ENCODE results near the gene UFM1. TPM values are rescaled to one million over a fixed set of nuclear protein-coding genes. Genes with fewer than 3 reads are reported as not detected.

UFM1 gene
- total RNA-seq, 1 experiment from 2014 or later, result 82.7 TPM

DNA sequence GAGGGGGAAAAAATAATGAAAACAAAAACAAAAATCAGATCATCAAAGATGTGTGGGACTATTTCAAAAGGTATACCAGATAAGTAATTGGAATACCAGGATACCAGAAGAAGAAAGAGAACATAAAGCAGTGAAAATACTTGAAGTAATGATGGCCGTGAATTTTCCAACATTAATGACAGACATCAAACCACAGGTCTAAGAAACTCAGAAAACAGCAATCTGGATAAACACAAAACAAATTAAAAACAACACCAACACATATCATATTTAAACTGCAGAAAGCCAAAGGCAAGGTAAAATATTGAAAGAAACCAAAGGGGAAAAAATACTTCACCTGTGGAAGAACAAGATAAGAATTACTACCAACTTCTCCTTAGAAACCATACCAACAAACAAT is 24.2 kb upstream of the UFM1 start:
- H3K4me1 ChIP-seq (ENCODE audit: low read length), result no peaks in the 10 kb centered on the region

DNA sequence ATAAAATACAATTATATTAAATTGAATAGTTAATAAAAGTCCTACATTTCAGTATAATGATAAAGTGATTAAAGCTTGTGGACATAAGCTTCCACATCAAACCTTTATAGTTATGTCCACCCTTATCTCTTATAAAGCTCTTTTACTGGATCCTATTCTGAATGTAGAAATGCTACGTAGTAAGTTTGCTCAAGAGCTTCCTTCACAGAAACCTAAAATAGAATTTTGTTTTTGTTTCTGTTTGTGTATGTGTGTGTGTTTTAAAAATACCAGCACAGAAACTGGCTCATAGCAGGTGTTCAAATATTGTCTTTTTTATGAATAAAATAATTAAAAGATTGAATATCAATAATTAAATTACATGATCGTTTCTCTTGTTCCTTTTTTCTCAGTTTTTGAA is 21.0 kb upstream of the UFM1 start:
- no peak for DNase-seq
- no peak overlapping the region for H3K9ac ChIP-seq (ENCODE audit: low read length)
- no peak overlapping the region for H3K27ac ChIP-seq (ENCODE audit: low read length)
- no peaks in the 10 kb centered on the region for H3K27me3 ChIP-seq (ENCODE audit: low read length)
- H3K4me3 ChIP-seq (ENCODE audit: low read length), result no peak overlapping the region
- H3K4me1 ChIP-seq (ENCODE audit: low read length), result no peaks in the 10 kb centered on the region
- no peak overlapping the region for H3K4me2 ChIP-seq (ENCODE audit: low read depth, low read length, poor library complexity, severe bottlenecking)
- H2AFZ ChIP-seq (ENCODE audit: low read length), result no peak overlapping the region
- H3K79me2 ChIP-seq (ENCODE audit: low read length), result no peaks in the 10 kb centered on the region
- H4K20me1 ChIP-seq (ENCODE audit: insufficient read depth, low read depth, low read length), result no peaks in the 10 kb centered on the region
- no peaks in the 10 kb centered on the region for H3K9me2 ChIP-seq (replicated peaks; ENCODE audit: insufficient read depth, low read length)
- H3K9me3 ChIP-seq (ENCODE audit: low read length), result no peaks in the 10 kb centered on the region
- H3K36me3 ChIP-seq (ENCODE audit: insufficient read depth, low read length), result no peaks in the 10 kb centered on the region

More for the DNA sequence above, 24.2 kb upstream of the UFM1 start:
- Histone ChIP-seq H3K9me3 (ENCODE audit: low read length) (no peaks in the 10 kb centered on the region), H3K9me2 (replicated peaks; ENCODE audit: insufficient read depth, low read length) (no peaks in the 10 kb centered on the region), H2AFZ (ENCODE audit: low read length) (no peak overlapping the region), H3K4me3 (ENCODE audit: low read length) (no peak overlapping the region), H3K27ac (ENCODE audit: low read length) (no peak overlapping the region), H3K79me2 (ENCODE audit: low read length) (no peaks in the 10 kb centered on the region), H3K36me3 (ENCODE audit: insufficient read depth, low read length) (no peaks in the 10 kb centered on the region), H3K4me2 (ENCODE audit: low read depth, low read length, poor library complexity, severe bottlenecking) (no peak overlapping the region), H4K20me1 (ENCODE audit: insufficient read depth, low read depth, low read length) (no peaks in the 10 kb centered on the region), H3K9ac (ENCODE audit: low read length) (no peak overlapping the region), H3K27me3 (ENCODE audit: low read length) (no peaks in the 10 kb centered on the region)
- no peak for DNase-seq

DNA sequence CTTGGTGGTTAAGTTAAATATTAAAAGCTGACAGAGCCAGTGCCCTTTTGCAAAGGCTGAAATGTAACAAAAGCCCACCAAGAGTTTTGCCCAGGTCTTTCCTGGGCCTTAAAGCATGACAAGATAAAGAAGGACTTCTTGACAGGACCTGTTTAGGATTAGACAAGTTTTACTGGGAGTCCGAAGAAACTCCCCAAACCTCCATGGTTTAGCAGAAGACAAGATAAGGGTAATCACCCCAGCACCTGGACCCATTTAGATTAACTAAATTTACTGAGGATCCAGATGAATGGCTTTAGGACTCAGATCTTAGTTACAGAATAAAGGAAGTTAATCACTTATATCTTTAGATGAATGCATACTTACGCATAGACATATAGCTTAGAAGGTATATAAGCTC is 14.8 kb upstream of the UFM1 start:
- H3K36me3 ChIP-seq (ENCODE audit: insufficient read depth, low read length), result no peaks in the 10 kb centered on the region
- no peaks in the 10 kb centered on the region for H3K9me2 ChIP-seq (replicated peaks; ENCODE audit: insufficient read depth, low read length)
- H3K27ac ChIP-seq (ENCODE audit: low read length), result no peak overlapping the region
- no peaks in the 10 kb centered on the region for H4K20me1 ChIP-seq (ENCODE audit: insufficient read depth, low read depth, low read length)
- H3K4me1 ChIP-seq (ENCODE audit: low read length), result no peaks in the 10 kb centered on the region
- no peak overlapping the region for H2AFZ ChIP-seq (ENCODE audit: low read length)
- H3K79me2 ChIP-seq (ENCODE audit: low read length), result no peaks in the 10 kb centered on the region
- H3K27me3 ChIP-seq (ENCODE audit: low read length), result no peaks in the 10 kb centered on the region
- no peaks in the 10 kb centered on the region for H3K9me3 ChIP-seq (ENCODE audit: low read length)
- no peak overlapping the region for H3K4me2 ChIP-seq (ENCODE audit: low read depth, low read length, poor library complexity, severe bottlenecking)
- no peak overlapping the region for H3K9ac ChIP-seq (ENCODE audit: low read length)
- no peak for DNase-seq
- no peak overlapping the region for H3K4me3 ChIP-seq (ENCODE audit: low read length)

DNA sequence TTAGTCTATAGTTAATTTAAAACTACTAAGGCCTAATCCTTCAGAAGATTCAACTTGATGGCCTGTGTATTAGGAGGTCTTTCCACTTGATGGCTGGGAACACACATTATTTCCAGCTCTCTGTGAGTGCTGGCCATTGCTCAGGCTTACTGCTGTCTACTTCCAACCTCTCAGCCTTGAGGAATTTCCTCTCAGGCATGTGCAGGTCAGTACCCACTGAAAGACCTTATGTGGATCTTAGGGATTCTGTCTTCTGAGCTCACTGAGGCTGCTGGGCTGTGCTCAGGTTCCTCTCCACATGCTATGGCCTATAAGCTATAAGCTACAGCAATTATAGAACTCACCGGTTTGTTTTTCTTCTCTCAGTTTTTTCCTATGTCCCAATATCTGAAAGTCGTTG is 11.6 kb upstream of the UFM1 start:
- DNase-seq, result no peak
- no peak overlapping the region for H3K27ac ChIP-seq (ENCODE audit: low read length)
- H4K20me1 ChIP-seq (ENCODE audit: insufficient read depth, low read depth, low read length), result no peaks in the 10 kb centered on the region
- no peak overlapping the region for H3K9ac ChIP-seq (ENCODE audit: low read length)
- H3K36me3 ChIP-seq (ENCODE audit: insufficient read depth, low read length), result no peaks in the 10 kb centered on the region
- no peak overlapping the region for H3K4me3 ChIP-seq (ENCODE audit: low read length)
- H3K27me3 ChIP-seq (ENCODE audit: low read length), result no peaks in the 10 kb centered on the region
- no peaks in the 10 kb centered on the region for H3K9me2 ChIP-seq (replicated peaks; ENCODE audit: insufficient read depth, low read length)
- H3K79me2 ChIP-seq (ENCODE audit: low read length), result no peaks in the 10 kb centered on the region
- no peak overlapping the region for H2AFZ ChIP-seq (ENCODE audit: low read length)
- H3K4me1 ChIP-seq (ENCODE audit: low read length), result no peaks in the 10 kb centered on the region
- H3K9me3 ChIP-seq (ENCODE audit: low read length), result no peaks in the 10 kb centered on the region
- no peak overlapping the region for H3K4me2 ChIP-seq (ENCODE audit: low read depth, low read length, poor library complexity, severe bottlenecking)

DNA sequence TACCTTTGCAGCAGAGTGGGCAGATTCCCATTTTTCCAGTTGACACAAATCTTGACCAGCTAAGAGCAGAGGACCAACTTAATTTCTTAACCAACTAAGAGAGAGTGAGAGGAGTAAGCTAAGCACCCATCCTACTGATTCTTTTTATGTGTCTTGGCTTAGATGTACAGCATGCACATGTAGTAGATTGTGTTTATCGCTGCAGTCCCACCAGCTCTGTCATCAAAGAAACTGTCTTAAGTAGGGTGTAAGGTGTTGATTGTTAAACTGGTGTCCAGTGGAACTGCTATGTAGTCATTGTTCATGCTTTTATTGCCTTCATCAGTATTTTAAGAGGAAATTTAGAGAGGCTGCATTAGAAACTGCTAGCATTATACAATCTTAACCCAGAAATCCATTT is 9.0 kb upstream of the UFM1 start:
- Histone ChIP-seq H3K27me3 (ENCODE audit: low read length) (no peaks in the 10 kb centered on the region), H3K4me2 (ENCODE audit: low read depth, low read length, poor library complexity, severe bottlenecking) (no peak overlapping the region), H3K9me3 (ENCODE audit: low read length) (no peaks in the 10 kb centered on the region), H3K9ac (ENCODE audit: low read length) (no peak overlapping the region), H2AFZ (ENCODE audit: low read length) (no peak overlapping the region), H3K9me2 (replicated peaks; ENCODE audit: insufficient read depth, low read length) (no peaks in the 10 kb centered on the region), H3K4me1 (ENCODE audit: low read length) (no peaks in the 10 kb centered on the region), H3K4me3 (ENCODE audit: low read length) (no peak overlapping the region), H4K20me1 (ENCODE audit: insufficient read depth, low read depth, low read length) (no peaks in the 10 kb centered on the region), H3K27ac (ENCODE audit: low read length) (no peak overlapping the region), H3K79me2 (ENCODE audit: low read length) (no peaks in the 10 kb centered on the region), H3K36me3 (ENCODE audit: insufficient read depth, low read length) (no peaks in the 10 kb centered on the region)
- DNase-seq, result no peak

DNA sequence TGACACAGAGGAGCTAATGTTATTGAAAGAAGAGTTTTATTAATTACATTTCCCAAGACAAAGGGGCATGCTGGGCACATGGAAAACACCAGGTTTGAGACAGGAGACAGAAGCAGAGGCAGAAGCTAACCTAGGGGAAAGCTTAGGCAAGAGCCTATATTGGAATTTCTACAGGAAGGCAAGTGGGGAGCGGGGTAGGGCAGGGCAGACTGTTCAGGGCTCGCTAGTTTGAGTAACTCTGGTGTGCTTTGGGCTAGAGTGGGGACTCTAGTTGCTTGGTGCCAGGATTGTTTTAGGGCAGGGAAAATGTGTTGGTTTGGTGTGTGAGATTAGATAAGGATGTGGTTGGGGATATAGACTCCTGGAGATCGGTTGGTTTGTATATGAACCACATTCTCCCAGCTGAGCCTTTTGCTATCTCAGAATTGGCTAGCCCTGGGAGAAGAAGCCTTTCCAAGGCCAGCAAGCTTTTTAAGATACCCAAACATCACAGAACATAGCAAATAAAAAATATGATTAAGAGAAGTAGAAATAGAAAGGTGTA is 8.4 kb upstream of the UFM1 start:
- Histone ChIP-seq H4K20me1 (ENCODE audit: insufficient read depth, low read depth, low read length) (no peaks in the 10 kb centered on the region), H2AFZ (ENCODE audit: low read length) (no peak overlapping the region)

DNA sequence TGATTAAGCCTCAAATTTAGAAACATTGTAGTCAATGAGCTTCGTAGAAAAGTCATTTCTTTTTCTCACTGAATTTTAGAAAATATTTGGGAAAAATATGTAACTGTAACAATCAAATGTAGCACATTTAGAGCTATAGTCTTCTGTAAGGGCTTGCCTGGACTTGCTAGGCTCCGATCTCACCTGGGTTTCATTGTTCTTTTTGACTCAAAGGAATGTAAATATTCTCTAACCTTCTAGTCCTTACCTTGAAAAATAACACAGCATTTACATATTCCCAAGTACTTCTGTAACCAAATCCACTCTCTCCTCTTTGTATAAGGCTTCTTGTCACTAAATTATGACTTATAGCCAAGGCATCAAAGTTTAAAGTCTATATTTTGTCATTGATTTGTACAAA is 2.9 kb upstream of the UFM1 start:
- no peak overlapping the region for H2AFZ ChIP-seq (ENCODE audit: low read length)
- no peak overlapping the region for H3K4me3 ChIP-seq (ENCODE audit: low read length)
- no peak overlapping the region for H3K9ac ChIP-seq (ENCODE audit: low read length)
- no peaks in the 10 kb centered on the region for H3K27me3 ChIP-seq (ENCODE audit: low read length)
- peaks cover 21% of the 10 kb centered on the region for H3K79me2 ChIP-seq (ENCODE audit: low read length)
- H3K9me2 ChIP-seq (replicated peaks; ENCODE audit: insufficient read depth, low read length), result no peaks in the 10 kb centered on the region
- no peak overlapping the region for H3K27ac ChIP-seq (ENCODE audit: low read length)
- DNase-seq, result no peak
- peaks cover 7% of the 10 kb centered on the region; the same call in 1 of the 2 replicates for H3K36me3 ChIP-seq (ENCODE audit: insufficient read depth, low read length)
- H3K9me3 ChIP-seq (ENCODE audit: low read length), result no peaks in the 10 kb centered on the region
- no peaks in the 10 kb centered on the region for H4K20me1 ChIP-seq (ENCODE audit: insufficient read depth, low read depth, low read length)
- no peak overlapping the region for H3K4me2 ChIP-seq (ENCODE audit: low read depth, low read length, poor library complexity, severe bottlenecking)
- H3K4me1 ChIP-seq (ENCODE audit: low read length), result peaks cover 24% of the 10 kb centered on the region

More for the DNA sequence above, 8.4 kb upstream of the UFM1 start:
- no peaks in the 10 kb centered on the region for H3K27me3 ChIP-seq (ENCODE audit: low read length)
- no peak overlapping the region for H3K4me3 ChIP-seq (ENCODE audit: low read length)
- no peak overlapping the region for H3K4me2 ChIP-seq (ENCODE audit: low read depth, low read length, poor library complexity, severe bottlenecking)
- no peaks in the 10 kb centered on the region for H3K4me1 ChIP-seq (ENCODE audit: low read length)
- no peaks in the 10 kb centered on the region for H3K79me2 ChIP-seq (ENCODE audit: low read length)
- DNase-seq, result no peak
- no peaks in the 10 kb centered on the region for H3K36me3 ChIP-seq (ENCODE audit: insufficient read depth, low read length)
- no peak overlapping the region for H3K9ac ChIP-seq (ENCODE audit: low read length)
- H3K9me2 ChIP-seq (replicated peaks; ENCODE audit: insufficient read depth, low read length), result no peaks in the 10 kb centered on the region
- H3K27ac ChIP-seq (ENCODE audit: low read length), result no peak overlapping the region
- H3K9me3 ChIP-seq (ENCODE audit: low read length), result no peaks in the 10 kb centered on the region

DNA sequence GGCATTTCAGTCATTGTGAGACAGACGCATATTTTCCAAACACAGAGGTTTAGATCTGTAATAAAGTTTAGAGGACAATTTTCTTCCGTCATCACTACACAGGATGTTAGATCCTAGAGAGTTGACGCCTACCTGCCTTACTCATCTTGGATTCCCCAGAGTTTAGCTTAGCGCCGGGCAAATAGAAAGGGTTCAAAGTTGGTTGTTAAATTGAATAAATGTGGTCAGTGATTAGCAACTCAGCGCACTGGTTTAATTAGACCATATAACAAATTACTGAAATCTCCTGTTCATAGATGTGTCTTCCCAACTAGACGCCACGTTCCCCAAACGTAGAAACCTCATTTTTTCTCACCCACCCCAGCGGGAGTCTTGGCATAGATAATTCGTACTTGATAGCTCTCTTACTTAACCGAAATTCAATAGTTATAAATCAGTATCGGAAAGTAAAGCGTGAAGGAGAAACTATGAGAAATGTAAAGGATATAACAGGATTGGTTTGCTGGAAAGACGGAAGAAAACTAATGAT is 726 bp upstream of the UFM1 start:
- Histone ChIP-seq H3K9me2 (replicated peaks; ENCODE audit: insufficient read depth, low read length) (no peaks in the 10 kb centered on the region), H3K36me3 (ENCODE audit: insufficient read depth, low read length) (peaks cover 21% of the 10 kb centered on the region; the same call in 1 of the 2 replicates), H2AFZ (ENCODE audit: low read length) (peak overlapping the region; percentile 96), H4K20me1 (ENCODE audit: insufficient read depth, low read depth, low read length) (no peaks in the 10 kb centered on the region), H3K4me2 (ENCODE audit: low read depth, low read length, poor library complexity, severe bottlenecking) (peak overlapping the region; percentile 71), H3K79me2 (ENCODE audit: low read length) (peaks cover 39% of the 10 kb centered on the region), H3K27ac (ENCODE audit: low read length) (no peak overlapping the region), H3K9ac (ENCODE audit: low read length) (peak overlapping the region; percentile 94), H3K9me3 (ENCODE audit: low read length) (no peaks in the 10 kb centered on the region), H3K4me3 (ENCODE audit: low read length) (peak overlapping the region; percentile 98), H3K4me1 (ENCODE audit: low read length) (peaks cover 24% of the 10 kb centered on the region), H3K27me3 (ENCODE audit: low read length) (no peaks in the 10 kb centered on the region)
- peak; percentile 59 for DNase-seq
